Measurements from ENCODE around the gene POU2AF3.
A peak's percentile ranks its signal among the peaks of the same experiment; 100 is the strongest.

The POU2AF3 gene

GRCh38 chr11:111298413-111299100 lies at the start of gene POU2AF3:
Gene POU2AF3 (plus strand): TSS chr11:111298546. CDS start chr11:111298582, 36 bp downstream.
- no peak for DNase-seq (ENCODE audit: low read depth, low spot score)
- TF ChIP-seq CTCF (IDR thresholded peaks at IDR 0.05; ENCODE audit: insufficient read depth, low read length, missing control alignments), result no peak
- POLR2A ChIA-PET, result no interaction called here
- peak within 1 kb of the TSS; percentile 41 for H3K4me3 ChIP-seq (ENCODE audit: low read depth, low read length)
- CTCF ChIA-PET, result interaction anchor here (0.6 to 1.0 kb wide), 2 partner anchors 11 to 865 kb away, joined by 3 to 4 read pairs; no protein-coding TSS in a partner anchor

GRCh38 chr11:111250936-111251335 lies 47.4 kb upstream of the POU2AF3 start:
- ChIA-PET POLR2A (no interaction called here), CTCF (no interaction called here)
- no peak for TF ChIP-seq CTCF (IDR thresholded peaks at IDR 0.05; ENCODE audit: insufficient read depth, low read length, missing control alignments)
- no peak overlapping the region for H3K4me3 ChIP-seq (ENCODE audit: low read depth, low read length)
- no peak for DNase-seq (ENCODE audit: low read depth, low spot score)

- TF ChIP-seq CTCF (IDR thresholded peaks at IDR 0.05; ENCODE audit: insufficient read depth, low read length, missing control alignments), result no peak
- ChIA-PET POLR2A (no interaction called here), CTCF (no interaction called here)
Observed at GRCh38 chr11:111253131-111253530, 45.2 kb upstream of the POU2AF3 start.

GRCh38 chr11:111253630-111254029 lies 44.7 kb upstream of the POU2AF3 start:
- H3K4me3 ChIP-seq (ENCODE audit: low read depth, low read length), result no peak overlapping the region
- no peak for DNase-seq (ENCODE audit: low read depth, low spot score)
- ChIA-PET POLR2A (no interaction called here), CTCF (interaction anchor here (1.6 kb wide), 1 partner anchor 29 kb away, joined by 4 read pairs; no protein-coding TSS in a partner anchor)
- TF ChIP-seq CTCF (IDR thresholded peaks at IDR 0.05; ENCODE audit: insufficient read depth, low read length, missing control alignments), result no peak

More at GRCh38 chr11:111253131-111253530, 45.2 kb upstream of the POU2AF3 start:
- DNase-seq (ENCODE audit: low read depth, low spot score), result no peak
- H3K4me3 ChIP-seq (ENCODE audit: low read depth, low read length), result no peak overlapping the region

GRCh38 chr11:111258046-111258445 lies 40.3 kb upstream of the POU2AF3 start:
- TF ChIP-seq CTCF (IDR thresholded peaks at IDR 0.05; ENCODE audit: insufficient read depth, low read length, missing control alignments), result no peak
- no peak for DNase-seq (ENCODE audit: low read depth, low spot score)
- ChIA-PET POLR2A (no interaction called here), CTCF (no interaction called here)
- no peak overlapping the region for H3K4me3 ChIP-seq (ENCODE audit: low read depth, low read length)

GRCh38 chr11:111259896-111260295 lies 38.5 kb upstream of the POU2AF3 start:
- no peak for DNase-seq (ENCODE audit: low read depth, low spot score)
- CTCF ChIA-PET, result no interaction called here
- POLR2A ChIA-PET, result no interaction called here
- no peak for TF ChIP-seq CTCF (IDR thresholded peaks at IDR 0.05; ENCODE audit: insufficient read depth, low read length, missing control alignments)
- H3K4me3 ChIP-seq (ENCODE audit: low read depth, low read length), result no peak overlapping the region
